GM21529 (cell line): ENCODE measurements around the gene PORCN.
"Not testable (repeated sequence)": the region's sequence is repeated elsewhere in the genome, so short reads cannot be mapped to it uniquely, and the experiment has no call there.

Experiments used
- ATAC-seq: cut with Tn5 transposase; IDR thresholded peaks from one replicate; pipeline ENCODE4 v1.9.1; 2021; ENCODE audit not compliant: unreplicated experiment

Gene PORCN

GRCh38 chrX:48509619-48510018 is 827 bp downstream of the PORCN start:
- ATAC-seq = no peak

GRCh38 chrX:48511560-48511959 is 2.8 kb downstream of the PORCN start:
- ATAC-seq = no peak

- no peak for ATAC-seq
Observed at GRCh38 chrX:48512371-48512935, 3.7 kb downstream of the PORCN start.

DNA sequence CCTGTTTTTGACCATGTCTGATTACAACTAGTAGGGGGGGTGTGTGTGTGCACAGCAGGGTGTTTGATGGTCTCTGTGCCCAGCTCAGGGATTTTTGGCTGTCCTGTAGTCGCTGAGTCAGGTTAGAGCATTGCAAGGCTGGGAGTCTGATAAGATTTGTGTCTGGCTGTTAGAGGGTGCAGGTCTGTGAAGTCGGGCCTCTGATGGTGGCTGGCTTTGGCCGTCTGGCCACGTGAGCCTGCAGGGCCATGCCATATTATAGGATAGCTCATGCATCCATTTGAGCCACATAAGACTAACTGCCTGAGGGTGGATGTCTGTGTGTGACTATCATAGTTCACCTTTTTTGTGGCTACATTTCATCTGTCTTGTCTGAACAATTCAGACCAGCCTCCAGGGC is 4.9 kb downstream of the PORCN start:
- no peak for ATAC-seq

GRCh38 chrX:48514126-48514806 is 5.5 kb downstream of the PORCN start:
- ATAC-seq = no peak

DNA sequence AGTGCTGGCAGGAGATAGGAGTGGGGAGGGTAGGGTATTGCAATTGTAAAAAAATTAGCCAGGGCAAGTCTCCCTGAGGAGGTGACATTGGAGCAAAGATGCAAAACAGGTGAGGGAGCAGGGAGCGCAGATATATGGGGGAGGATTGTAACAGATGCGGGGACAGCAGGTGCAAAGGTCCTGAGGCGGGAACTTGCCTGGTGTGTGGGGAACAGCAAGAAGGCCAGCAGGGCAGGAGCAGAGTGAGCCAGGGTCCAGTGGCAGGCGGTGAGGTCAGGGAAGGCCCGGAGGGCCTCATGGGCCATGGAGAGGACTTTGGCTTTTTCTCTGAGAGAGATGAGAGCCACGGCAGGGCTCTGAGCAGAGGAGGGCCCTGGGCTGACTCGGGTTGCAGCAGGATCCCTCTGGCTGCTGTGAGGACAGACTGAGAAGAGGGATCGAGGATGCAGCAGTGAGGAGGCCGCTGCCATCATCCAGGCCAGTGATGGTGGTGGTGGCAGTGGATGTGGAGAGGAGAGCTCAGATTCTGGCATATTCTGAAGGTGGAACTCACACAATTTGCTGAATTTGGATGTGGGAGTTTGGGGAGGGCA is 6.2 kb downstream of the PORCN start:
- ATAC-seq = no peak

DNA sequence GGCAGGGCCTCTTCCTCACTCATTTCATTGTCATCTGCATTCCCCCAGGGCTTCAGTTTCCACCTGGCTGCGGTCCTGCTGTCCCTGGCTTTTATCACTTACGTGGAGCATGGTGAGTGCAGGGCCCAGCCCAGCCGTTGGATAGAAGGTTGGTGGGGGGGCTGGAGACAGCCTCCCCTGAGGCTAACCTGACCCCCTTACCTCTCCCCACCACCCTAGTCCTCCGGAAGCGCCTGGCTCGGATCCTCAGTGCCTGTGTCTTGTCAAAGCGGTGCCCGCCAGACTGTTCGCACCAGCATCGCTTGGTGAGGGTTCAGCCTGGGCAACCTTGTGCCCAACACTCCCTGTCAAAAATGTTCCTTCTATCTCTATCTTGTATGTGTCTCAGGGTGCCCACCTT is 7.0 kb downstream of the PORCN start:
- ATAC-seq = no peak

DNA sequence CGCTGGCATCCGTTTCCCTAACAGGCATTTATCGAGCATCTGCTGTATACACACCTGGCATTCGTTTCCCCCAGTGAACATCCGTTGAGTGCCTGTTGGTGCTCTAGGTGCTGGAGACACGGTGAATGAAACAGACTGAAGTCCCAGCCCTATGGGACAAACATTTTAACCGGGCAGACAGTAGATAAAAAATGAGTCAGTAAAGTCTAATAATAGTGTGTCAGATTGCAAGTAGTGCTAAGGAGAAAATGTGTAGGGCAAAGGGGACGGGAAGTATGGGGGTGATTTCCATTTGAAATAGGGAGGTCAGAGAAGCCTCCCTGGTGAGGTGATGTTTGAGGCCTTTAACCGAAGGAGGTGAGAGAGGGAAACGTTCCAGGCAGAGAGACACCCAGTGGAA is 7.5 kb downstream of the PORCN start:
- no peak for ATAC-seq

GRCh38 chrX:48516987-48517386 is 8.2 kb downstream of the PORCN start:
- no peak for ATAC-seq

GRCh38 chrX:48519481-48519880 is 10.7 kb downstream of the PORCN start:
- ATAC-seq = not testable (repeated sequence)

- ATAC-seq = no peak
Observed at GRCh38 chrX:48520455-48520854, 11.7 kb downstream of the PORCN start.

DNA sequence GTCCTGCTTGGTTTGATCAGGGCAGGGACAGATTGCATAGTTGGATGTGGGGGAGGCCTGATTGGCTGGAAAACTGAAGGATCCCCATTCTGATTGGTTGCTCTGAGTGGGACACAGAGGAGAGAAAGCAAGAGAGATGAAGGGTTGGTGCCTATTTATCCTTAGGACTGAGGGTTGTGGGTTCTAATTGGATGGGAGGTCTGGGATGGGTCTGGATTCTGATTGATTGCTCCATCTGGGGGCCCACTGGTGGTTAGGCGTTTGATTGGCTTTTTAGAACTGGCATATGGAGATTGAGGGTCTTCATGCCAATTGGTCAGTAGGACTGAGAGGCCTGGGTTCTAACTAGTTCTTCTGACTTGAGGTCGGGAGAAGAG is 12.2 kb downstream of the PORCN start:
- no peak for ATAC-seq

- peak; percentile 96 for ATAC-seq
Observed at GRCh38 chrX:48521353-48522243, 12.8 kb downstream of the PORCN start, which contains the start of gene EBP. Gene EBP (plus strand): TSS chrX:48521808. CDS start chrX:48523772, 1,964 bp downstream.

GRCh38 chrX:48522291-48522690 is 13.5 kb downstream of the PORCN start:
- no peak for ATAC-seq

- ATAC-seq = no peak
Observed at GRCh38 chrX:48523682-48524081, 14.9 kb downstream of the PORCN start.

DNA sequence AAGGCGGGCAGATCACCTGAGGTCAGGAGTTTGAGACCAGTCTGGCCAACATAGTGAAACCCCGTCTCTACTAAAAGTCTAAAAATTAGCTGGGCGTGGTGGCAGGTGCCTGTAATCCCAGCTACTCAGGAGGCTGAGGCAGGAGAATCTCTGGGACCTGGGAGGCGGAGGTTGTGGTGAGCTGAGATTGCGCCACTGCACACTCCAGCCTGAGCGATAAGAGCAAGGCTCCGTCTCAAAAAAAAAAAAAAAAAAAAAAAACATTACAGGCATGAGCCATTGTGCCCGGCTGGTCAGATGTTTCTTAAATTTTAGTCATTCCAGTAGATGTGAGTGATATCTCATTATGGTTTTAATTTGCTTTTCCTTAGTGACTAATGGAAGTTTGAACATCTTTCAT is 17.1 kb downstream of the PORCN start:
- not testable (repeated sequence) for ATAC-seq

GRCh38 chrX:48530736-48531135 is 21.9 kb downstream of the PORCN start:
- no peak for ATAC-seq

DNA sequence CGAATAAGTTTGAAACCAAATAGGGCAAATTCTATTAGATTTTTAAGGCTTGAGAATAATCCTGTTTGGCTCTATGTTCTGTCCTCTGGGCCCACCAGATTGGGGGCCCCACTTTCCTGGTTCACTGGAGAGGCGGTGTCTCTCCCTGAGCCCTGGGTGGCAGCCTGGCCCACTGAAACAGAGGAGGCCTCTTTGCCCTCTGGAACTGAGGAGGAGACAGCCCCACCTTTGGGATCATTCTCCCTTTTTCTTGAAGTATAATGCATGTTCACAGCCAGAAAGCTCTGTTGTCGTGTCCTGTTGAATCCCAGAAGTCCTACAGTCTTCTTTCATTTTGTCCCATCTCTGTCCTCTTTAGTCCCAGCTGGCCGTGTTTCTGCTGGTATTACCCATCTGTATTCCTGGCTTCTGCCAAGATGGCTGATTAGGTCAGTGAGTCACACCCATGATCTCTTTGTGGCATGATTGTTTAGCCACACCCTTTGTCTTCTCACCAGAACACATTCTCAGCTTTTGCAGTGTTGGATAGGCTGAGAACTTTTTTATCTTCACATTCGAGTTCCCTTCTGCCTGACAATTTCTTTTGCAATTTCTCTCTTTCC is 22.7 kb downstream of the PORCN start:
- no peak for ATAC-seq

- no peak for ATAC-seq
Observed at GRCh38 chrX:48532161-48532560, 23.4 kb downstream of the PORCN start.

GRCh38 chrX:48533165-48533564 is 24.4 kb downstream of the PORCN start:
- ATAC-seq = no peak
